Kidney (tissue), 14 donors: ENCODE results near the gene SLX4IP. TPM values are rescaled to one million over a fixed set of nuclear protein-coding genes. Genes with fewer than 3 reads are reported as not detected.

Experiments
- DNase-seq, 5 donors: peaks; one replicate each; pipeline ENCODE4 v3.0.0-alpha.2; 2013 to 2020
- FAIRE-seq: peaks from 2 replicates; lab custom pipeline; 2012; peaks lifted over from hg19 to GRCh38; lab: Jason Lieb, UNC
- H3K27ac ChIP-seq, 2 donors: one replicate each; pipeline ENCODE4 v1.7.0; 2013; ENCODE audit warnings: low read depth in 2 of 2, low read length in 2 of 2, inconsistent platforms in 1 of 2
- H3K27me3 ChIP-seq: one replicate; pipeline ENCODE4 v1.7.1; 2013; ENCODE audit warnings: low read length, inconsistent platforms; ENCODE audit not compliant: control insufficient read depth, insufficient read depth
- H3K36me3 ChIP-seq, 3 donors: one replicate each; pipeline versions ENCODE4 v1.7.0 to v1.7.1; 2013; ENCODE audit warnings: low read length in 3 of 3, control low read depth in 1 of 3, inconsistent platforms in 1 of 3; ENCODE audit not compliant: insufficient read depth in 3 of 3, control insufficient read depth in 2 of 3
- H3K4me1 ChIP-seq, 3 donors: one replicate each; pipeline versions ENCODE4 v1.7.0 to v1.7.1; 2013; ENCODE audit warnings: low read length in 3 of 3, inconsistent platforms in 1 of 3, low read depth in 1 of 3; ENCODE audit not compliant: control insufficient read depth in 2 of 3, insufficient read depth in 2 of 3
- H3K4me3 ChIP-seq, 3 donors: one replicate each; pipeline versions ENCODE4 v1.7.0 to v1.8.1; 2013; ENCODE audit warnings: low read length in 3 of 3, control low read depth in 1 of 3, inconsistent platforms in 1 of 3
- H3K9ac ChIP-seq, 3 donors: one replicate each; pipeline versions ENCODE4 v1.7.0 to v1.7.1; 2013; ENCODE audit warnings: low read length in 3 of 3, control low read depth in 1 of 3, inconsistent platforms in 1 of 3
- H3K9me3 ChIP-seq, 3 donors: one replicate each; pipeline versions ENCODE4 v1.7.0 to v1.7.1; 2013; ENCODE audit warnings: low read length in 3 of 3, control low read depth in 1 of 3, inconsistent platforms in 1 of 3; ENCODE audit not compliant: control insufficient read depth in 2 of 3, insufficient read depth in 1 of 3
- intact Hi-C: fragments of 100-400 bp; cut with DNase I; formaldehyde crosslinking; loops from one replicate; pipeline ENCODE4 v1.11.1; 2022
- polyA plus RNA-seq: library from polyadenylated mRNA; stranded (reverse); fragments of 350-450 nt; fragmentation: Illumina TruSeq; extraction: RNeasy Lipid Tissue Mini Kit (QIAGEN cat#74804); gene quantifications from one replicate; pipeline ENCODE4 v1.2.3, GENCODE V29; 2014; ENCODE audit warnings: low read depth, low replicate concordance; ENCODE audit not compliant: insufficient read depth
- total RNA-seq: library from RNA; stranded (reverse); fragmentation: NEBNext Ultra II Directional; extraction: Animal tissue kit (Norgen Biotek cat#: 25700); gene quantifications from one replicate; pipeline ENCODE4 v1.2.1, GENCODE V29; 2021
- TF ChIP-seq, protein P1 (sequence below): IDR thresholded peaks from 3 replicates; pipeline ENCODE4 v1.5.1; 2012; ENCODE audit warnings: mild to moderate bottlenecking, moderate library complexity, borderline replicate concordance; ENCODE audit not compliant: insufficient read depth; ENCODE audit errors: extremely low read depth
- donor health status: control.
- donor health status: control.
- donor health status: control.
- donor health status: control.
- donor health status: control.
- donor health status: DM: yes; HTN: yes; CAD: no.
- donor health status: Normal renal cell carcinoma (clear cell type).

SLX4IP gene
- total and polyA plus RNA-seq, 2 donors from 2014 or later: 2.6 to 7.6 TPM

DNA sequence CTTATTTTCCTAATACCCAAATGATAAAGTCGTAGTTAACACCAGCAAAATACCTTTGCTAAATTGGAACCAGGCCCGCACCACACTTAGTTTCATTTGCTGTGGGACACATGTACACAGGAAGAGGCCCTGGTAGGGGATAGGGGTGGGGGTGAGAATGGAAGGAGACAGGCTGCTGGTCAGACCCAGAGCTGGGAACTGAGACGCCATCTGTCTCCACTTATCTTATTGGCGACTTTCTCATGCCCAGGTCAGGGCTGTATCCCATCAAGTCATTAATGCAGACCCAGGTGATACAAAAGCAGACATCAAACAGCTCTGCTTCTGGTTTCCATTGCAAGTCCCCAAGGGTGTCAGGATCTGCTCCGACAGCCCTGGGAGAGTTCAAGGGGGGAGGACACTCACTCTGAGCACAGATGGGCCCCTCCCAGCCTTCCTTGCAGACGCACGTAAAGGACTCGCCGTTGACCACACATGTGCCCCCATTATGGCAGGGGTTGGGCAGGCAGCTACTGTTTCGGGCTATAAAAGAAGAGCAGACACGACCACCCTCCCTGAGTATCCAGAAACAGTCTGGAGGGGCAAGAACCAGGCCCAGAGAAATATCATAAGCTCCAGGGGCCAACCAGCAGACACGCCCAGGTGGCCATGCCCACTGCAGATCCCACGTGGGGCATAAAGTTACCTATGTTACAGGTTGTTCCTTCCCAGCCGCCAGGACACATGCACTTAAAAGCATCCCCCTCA lies 209.5 kb downstream of the SLX4IP start:
- peak in 1 of 5 donors; percentile 36 for DNase-seq
- no peaks in the 10 kb centered on the region for H3K27me3 ChIP-seq
- FAIRE-seq: no peak
- H3K36me3 ChIP-seq: peaks cover 25 to 93% (median 58%) of the 10 kb centered on the region in 3 donors
- H3K4me1 ChIP-seq: peaks cover 0 to 3% (median 0%) of the 10 kb centered on the region in 3 donors
- H3K27ac ChIP-seq: no peak overlapping the region
- no peak overlapping the region for H3K9ac ChIP-seq
- H3K9me3 ChIP-seq: no peaks in the 10 kb centered on the region
- intact Hi-C loops: no loop called here
- TF ChIP-seq, protein P1, sequence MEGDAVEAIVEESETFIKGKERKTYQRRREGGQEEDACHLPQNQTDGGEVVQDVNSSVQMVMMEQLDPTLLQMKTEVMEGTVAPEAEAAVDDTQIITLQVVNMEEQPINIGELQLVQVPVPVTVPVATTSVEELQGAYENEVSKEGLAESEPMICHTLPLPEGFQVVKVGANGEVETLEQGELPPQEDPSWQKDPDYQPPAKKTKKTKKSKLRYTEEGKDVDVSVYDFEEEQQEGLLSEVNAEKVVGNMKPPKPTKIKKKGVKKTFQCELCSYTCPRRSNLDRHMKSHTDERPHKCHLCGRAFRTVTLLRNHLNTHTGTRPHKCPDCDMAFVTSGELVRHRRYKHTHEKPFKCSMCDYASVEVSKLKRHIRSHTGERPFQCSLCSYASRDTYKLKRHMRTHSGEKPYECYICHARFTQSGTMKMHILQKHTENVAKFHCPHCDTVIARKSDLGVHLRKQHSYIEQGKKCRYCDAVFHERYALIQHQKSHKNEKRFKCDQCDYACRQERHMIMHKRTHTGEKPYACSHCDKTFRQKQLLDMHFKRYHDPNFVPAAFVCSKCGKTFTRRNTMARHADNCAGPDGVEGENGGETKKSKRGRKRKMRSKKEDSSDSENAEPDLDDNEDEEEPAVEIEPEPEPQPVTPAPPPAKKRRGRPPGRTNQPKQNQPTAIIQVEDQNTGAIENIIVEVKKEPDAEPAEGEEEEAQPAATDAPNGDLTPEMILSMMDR: no peak
- H3K4me3 ChIP-seq: no peak overlapping the region

DNA sequence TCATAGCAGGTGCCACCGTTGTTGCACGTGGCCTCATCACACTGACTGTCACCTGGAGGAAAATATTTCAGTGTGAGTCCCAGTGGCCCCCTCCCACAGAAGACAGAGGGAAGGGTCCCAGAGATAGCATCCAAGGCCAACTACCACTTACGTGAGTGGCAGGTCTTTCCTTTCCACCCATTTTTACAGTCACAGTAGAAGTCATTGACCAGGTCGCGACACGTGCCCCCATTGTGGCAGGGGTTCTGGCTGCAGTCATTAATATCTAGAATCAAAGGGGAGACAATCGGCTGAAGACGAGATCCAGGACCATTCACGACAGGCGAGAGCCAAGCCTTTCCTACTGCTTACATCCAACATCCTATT lies 210.1 kb downstream of the SLX4IP start:
- H3K27ac ChIP-seq: no peak overlapping the region
- intact Hi-C loops: no loop called here
- H3K4me3 ChIP-seq: no peak overlapping the region
- FAIRE-seq (no peak), DNase-seq (no peak)
- no peak overlapping the region for H3K9ac ChIP-seq
- no peaks in the 10 kb centered on the region for H3K27me3 ChIP-seq
- H3K36me3 ChIP-seq: peaks cover 28 to 94% (median 59%) of the 10 kb centered on the region in 3 donors
- TF ChIP-seq, protein P1: no peak
- no peaks in the 10 kb centered on the region for H3K9me3 ChIP-seq
- H3K4me1 ChIP-seq: peaks cover 0 to 3% (median 0%) of the 10 kb centered on the region in 3 donors

DNA sequence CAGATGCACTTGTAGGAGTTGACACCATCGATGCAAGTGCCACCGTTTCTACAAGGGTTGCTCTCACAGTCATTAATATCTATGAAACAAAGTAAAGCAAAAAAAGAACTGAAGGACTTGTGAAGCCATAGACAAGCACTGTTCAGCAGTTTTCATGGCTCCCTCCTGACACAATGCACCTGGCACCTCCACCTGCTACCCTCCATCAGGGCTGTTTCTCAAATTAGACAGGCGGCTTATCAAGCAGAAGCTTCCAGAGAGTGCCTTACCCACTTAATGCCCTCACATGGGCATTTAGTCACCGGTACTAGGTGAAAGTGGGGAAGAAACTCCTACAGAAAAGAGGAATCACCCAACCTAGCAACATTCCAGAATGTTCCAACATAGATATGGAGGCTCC lies 210.9 kb downstream of the SLX4IP start:
- no peak for FAIRE-seq
- H3K27ac ChIP-seq: no peak overlapping the region
- intact Hi-C loops: no loop called here

More for the DNA sequence above, 210.9 kb downstream of the SLX4IP start:
- TF ChIP-seq, protein P1: no peak
- Histone ChIP-seq H3K36me3 (peaks cover 26 to 93% (median 55%) of the 10 kb centered on the region in 3 donors), H3K4me3 (no peak overlapping the region), H3K27me3 (no peaks in the 10 kb centered on the region), H3K9me3 (no peaks in the 10 kb centered on the region), H3K4me1 (peaks cover 0 to 3% (median 0%) of the 10 kb centered on the region in 3 donors), H3K9ac (no peak overlapping the region)
- DNase-seq: no peak
